ENCODE data around the gene PLEKHG4B.

The PLEKHG4B gene

DNA sequence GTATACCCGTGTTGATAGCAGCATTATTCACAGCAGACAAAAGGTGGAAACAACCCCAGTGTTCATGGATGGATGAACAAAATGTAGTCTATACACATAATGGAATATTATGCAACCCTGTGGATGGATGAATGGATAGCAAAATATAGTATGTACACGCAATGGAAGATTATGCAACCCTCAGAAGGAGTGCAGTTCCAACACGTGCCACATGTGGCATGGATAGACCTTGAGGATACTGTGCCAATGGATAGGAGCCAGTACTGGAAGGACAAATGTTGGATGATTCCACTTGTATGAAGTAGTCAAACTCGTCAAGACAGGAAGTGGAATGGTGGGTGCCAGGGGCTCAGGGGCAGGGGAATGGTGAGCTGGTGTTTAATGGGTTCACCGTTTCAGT lies 44.9 kb downstream of the PLEKHG4B start:
- no peak for DNase-seq (ENCODE audit: low read depth)

- DNase-seq (ENCODE audit: low read depth), result no peak
Observed at GRCh38 chr5:137741-138140, 45.8 kb downstream of the PLEKHG4B start.

- DNase-seq (ENCODE audit: low read depth), result no peak
Observed at GRCh38 chr5:138936-139335, 47.0 kb downstream of the PLEKHG4B start.

GRCh38 chr5:139579-140442 lies 47.8 kb downstream of the PLEKHG4B start:
- DNase-seq (ENCODE audit: low read depth), result no peak

GRCh38 chr5:140443-140829 lies 48.5 kb downstream of the PLEKHG4B start:
- no peak for DNase-seq (ENCODE audit: low read depth)

GRCh38 chr5:141211-141610 lies 49.2 kb downstream of the PLEKHG4B start:
- DNase-seq (ENCODE audit: low read depth), result no peak

GRCh38 chr5:141761-142160 lies 49.8 kb downstream of the PLEKHG4B start:
- no peak for DNase-seq (ENCODE audit: low read depth)

- no peak for DNase-seq (ENCODE audit: low read depth)
Observed at GRCh38 chr5:142246-142810, 50.4 kb downstream of the PLEKHG4B start.

DNA sequence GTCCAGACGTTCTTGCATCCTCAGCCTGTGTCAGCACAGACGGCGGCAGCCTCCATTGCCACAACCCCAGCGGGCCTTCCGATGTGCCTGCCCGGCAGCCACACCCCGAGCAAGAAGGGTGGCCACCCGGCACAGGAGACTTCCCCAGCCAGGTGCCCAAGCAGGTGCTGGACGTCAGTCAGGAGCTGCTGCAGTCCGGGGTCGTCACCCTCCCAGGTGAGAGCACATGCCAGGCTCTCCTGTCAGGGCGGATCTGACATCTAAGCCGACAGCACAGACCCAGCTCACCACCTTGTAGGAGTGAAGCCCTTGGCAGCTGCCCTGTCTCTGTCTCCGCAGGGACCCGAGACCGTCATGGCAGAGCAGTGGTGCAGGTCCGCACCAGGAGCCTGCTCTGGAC lies 51.1 kb downstream of the PLEKHG4B start:
- DNase-seq (ENCODE audit: low read depth), result no peak

- DNase-seq (ENCODE audit: low read depth), result no peak
Observed at GRCh38 chr5:144941-145340, 53.0 kb downstream of the PLEKHG4B start.

GRCh38 chr5:145585-146323 lies 53.8 kb downstream of the PLEKHG4B start:
- DNase-seq (ENCODE audit: low read depth), result no peak

GRCh38 chr5:147751-148150 lies 55.8 kb downstream of the PLEKHG4B start:
- DNase-seq (ENCODE audit: low read depth), result no peak

GRCh38 chr5:149745-150485 lies 57.9 kb downstream of the PLEKHG4B start:
- DNase-seq (ENCODE audit: low read depth), result no peak

- no peak for DNase-seq (ENCODE audit: low read depth)
Observed at GRCh38 chr5:150746-151145, 58.8 kb downstream of the PLEKHG4B start.

GRCh38 chr5:152077-152476 lies 60.1 kb downstream of the PLEKHG4B start:
- no peak for DNase-seq (ENCODE audit: low read depth)

DNA sequence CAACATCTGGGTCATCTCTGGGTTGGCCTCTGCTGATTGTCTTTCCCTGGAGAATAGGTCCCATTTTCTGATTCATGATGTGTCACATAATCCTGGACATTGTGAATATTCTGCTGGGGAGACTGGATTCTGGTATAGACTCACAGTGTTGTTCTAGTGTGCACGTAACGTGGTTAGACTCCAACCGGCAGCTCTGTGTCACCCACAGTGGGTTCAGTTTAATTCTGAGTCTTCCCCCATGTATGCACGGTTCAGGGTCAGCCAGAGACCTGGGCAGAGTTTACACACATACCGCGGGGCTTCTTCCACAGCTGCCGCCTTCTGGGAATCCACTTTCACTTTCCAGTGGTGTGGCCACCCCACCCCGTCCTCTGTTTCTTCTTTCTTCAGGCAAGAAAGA lies 61.3 kb downstream of the PLEKHG4B start:
- DNase-seq (ENCODE audit: low read depth), result no peak

GRCh38 chr5:154236-154635 lies 62.3 kb downstream of the PLEKHG4B start:
- no peak for DNase-seq (ENCODE audit: low read depth)

GRCh38 chr5:154826-155225 lies 62.9 kb downstream of the PLEKHG4B start:
- DNase-seq (ENCODE audit: low read depth), result no peak

DNA sequence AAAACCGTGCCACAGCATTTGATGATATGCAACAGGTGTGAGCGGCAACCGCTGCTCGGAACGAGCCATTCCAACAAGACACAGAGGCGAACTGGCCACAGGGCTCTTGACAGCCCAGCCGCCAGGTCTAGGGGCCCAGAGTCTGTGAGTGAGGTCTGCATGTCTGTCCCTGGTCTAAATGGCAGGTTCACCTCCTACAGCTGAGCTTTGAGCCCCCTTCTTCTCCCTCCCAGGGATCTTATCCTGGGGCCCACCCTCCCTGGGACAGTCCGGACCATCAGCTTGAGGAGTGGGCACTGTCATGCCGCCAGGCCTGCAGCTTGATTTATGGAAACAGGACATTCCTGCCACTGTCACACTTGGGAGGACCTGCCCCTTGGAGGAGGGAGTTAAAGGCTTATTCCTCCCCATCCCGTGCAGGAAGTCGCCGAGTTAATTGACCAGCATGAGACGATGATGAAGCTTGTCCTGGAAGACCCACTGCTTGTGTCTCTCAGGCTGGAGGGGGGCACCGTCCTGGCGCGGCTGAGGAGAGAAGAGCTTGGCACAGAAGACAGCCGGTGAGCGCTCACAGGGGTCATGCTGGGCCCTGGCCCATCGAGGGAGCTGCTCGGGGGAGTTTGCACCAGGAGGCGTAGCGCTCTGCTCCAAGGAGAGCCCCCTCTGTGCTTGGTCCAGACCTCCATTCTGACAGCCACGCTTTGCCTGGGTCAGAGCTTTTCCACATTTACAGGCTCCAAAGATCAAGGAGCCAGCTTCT lies 63.9 kb downstream of the PLEKHG4B start:
- DNase-seq (ENCODE audit: low read depth), result no peak

DNA sequence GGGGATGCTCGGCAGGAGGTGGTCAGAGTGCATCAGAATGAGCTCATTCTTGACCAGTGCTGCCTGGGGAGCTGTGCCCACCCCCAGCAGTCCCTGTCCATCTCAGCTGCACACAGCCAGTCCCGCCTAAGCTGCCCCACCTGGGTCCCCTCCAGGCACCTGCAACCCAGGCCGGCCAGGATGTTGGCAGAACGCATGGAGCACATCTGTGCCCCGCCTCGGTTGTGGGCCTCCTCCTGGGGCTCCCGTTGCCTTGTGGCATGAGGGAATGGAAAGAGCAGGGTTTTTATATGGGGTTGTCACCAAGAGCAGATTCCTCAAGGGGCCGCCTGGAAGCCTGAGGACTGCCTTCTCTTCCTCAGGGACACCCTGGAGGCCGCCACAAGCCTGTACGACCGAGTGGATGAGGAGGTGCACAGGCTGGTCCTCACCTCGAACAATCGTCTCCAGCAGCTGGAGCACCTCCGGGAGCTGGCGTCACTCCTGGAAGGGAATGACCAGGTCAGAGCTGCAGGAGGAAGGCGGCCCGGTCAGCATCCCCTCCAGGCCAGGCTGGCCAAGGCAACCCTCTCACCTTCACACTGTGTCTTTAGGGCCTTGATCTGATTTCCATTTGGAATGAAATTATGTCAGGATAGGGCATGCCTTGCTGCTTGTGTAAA lies 64.6 kb downstream of the PLEKHG4B start:
- DNase-seq (ENCODE audit: low read depth), result no peak

- DNase-seq (ENCODE audit: low read depth), result no peak
Observed at GRCh38 chr5:157126-157715, 65.3 kb downstream of the PLEKHG4B start.

Measured in activated T-cell treated with anti-CD3 and anti-CD28 coated beads for 1 hour (primary cell).